NCI-H1092 (cell line): Measurements from ENCODE around the gene R3HDM4.

Experiments
- DNase-seq: peaks from one replicate; lab custom pipeline; 2025; lab: John Stamatoyannopoulos, UW

Gene R3HDM4

DNA sequence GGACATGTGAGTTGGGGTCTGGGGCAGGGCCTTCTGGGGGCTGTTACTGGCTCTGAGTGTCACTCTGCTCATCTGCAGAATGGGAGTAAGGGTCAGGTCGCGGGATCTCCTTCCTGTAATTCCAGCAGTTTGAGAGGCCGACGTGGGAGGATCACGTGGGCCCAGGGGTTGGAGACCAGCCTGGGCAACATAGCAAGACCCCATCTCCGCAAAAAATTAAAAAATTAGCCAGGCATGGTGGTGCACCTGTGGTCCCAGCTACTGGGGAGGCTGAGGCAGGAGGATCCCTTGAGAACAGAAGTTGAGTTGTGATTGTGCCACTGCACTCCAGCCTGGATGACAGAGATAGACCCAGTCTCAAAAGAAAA, 16.9 kb upstream of the R3HDM4 start:
- no peak for DNase-seq

DNA sequence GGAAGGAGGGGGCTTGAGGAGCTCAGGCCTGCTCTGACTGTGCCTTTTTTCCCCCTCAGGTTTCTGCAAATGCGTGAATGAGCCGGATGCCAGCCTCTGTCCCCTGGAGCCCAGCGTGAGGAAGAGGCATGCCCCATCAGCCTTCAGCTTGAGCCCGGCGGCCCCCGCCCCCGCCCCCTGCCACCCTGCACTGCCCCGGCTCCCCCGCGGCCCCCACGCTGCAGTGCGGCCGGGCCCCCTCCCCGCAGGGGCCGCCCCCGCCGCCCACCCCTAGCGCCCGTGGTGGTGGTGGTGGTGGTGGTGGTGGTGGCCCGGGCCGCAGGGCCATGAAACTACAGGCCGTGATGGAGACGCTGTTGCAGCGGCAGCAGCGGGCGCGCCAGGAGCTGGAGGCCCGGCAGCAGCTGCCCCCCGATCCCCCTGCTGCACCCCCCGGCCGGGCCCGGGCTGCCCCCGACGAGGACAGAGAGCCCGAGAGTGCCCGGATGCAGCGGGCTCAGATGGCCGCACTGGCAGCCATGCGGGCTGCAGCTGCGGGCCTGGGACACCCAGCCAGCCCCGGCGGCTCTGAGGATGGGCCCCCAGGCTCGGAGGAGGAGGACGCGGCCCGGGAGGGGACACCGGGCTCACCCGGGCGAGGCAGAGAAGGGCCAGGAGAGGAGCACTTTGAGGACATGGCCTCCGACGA, 16.3 kb upstream of the R3HDM4 start:
- no peak for DNase-seq

DNA sequence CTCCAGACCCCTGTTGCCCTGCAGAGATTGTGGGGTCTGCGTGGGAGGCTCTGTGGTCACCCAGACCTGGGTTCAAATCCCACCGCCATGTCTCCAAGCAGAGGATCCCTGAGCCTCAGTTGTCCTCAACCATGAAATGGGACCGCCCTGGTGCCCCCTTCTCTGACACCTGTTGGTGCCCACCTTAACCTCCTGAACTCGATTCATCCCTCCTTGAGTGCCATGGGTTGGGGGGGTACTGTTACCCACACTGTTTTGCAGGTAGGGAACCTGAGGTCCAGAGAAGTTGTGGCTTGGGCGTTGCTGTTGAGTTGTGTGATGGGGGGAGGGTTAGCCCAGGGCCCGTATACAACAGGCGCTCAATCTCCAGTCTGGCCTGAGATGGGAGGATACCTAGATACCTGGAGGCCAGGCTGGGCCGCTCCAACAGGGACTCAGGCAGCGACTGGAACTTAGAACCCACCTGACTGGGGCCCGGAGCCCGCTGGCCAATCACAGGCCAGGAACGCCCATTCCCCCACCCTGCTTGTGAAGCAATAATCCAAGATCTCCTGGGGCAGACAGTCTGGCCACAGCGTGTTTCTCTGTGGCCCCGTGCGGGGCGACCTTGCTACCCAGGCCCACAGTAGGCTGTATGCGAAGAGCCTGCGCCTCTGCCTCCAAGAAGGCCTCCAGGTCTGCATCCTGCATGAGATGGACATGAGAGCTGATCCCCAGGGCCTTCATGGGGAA, 15.6 kb upstream of the R3HDM4 start:
- no peak for DNase-seq

GRCh38 chr19:927780-928401, 14.9 kb upstream of the R3HDM4 start:
- DNase-seq: no peak

GRCh38 chr19:927351-927779, 14.3 kb upstream of the R3HDM4 start:
- no peak for DNase-seq

- DNase-seq: no peak
These were observed 13.8 kb upstream of the R3HDM4 start for GRCh38 chr19:926589-927350.

DNA sequence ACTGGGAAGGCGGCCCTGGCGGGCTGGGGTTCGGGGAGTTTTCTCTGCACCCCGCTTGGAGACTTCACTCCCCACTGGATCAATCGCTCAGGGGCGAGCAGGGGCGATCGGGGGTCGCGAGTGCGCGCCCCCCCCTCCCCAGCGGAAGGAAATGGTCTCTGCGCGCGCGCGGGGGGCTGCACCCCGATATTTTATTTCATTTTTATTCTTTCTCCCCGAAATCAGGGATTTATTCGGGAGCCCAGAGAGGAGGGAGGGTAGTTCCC, 13.2 kb upstream of the R3HDM4 start:
- no peak for DNase-seq

GRCh38 chr19:925526-926322, 12.7 kb upstream of the R3HDM4 start, which contains the start of gene ARID3A:
ARID3A (plus strand) TSS chr19:926035; CDS start chr19:929529, 3,494 bp downstream.
- DNase-seq: peak; percentile 77

DNA sequence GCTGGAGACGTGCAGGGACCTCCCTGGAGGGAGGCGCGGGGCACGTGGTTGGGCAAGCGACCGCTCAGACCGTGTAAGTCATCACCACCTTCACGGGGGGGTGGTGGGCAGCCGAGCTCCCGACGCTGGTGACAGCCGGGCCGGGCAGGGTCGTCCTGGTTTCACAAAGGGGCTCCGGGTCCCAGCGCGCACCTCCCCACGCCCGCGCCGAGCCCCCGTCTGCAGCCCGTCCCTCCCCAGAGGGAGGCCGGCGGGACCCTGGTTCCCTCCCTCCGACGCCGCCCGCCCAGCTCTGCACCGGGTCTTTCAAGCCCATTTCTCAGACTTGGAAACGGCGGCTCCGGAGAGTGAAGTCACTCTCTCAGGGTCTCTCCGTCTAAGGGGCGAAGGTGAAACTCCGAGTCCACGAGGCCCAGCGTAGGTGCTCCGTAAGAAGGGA, 12.1 kb upstream of the R3HDM4 start:
- no peak for DNase-seq

- DNase-seq: no peak
These were observed 11.6 kb upstream of the R3HDM4 start for GRCh38 chr19:924553-925086.

GRCh38 chr19:920051-920864, 7.2 kb upstream of the R3HDM4 start:
- no peak for DNase-seq

DNA sequence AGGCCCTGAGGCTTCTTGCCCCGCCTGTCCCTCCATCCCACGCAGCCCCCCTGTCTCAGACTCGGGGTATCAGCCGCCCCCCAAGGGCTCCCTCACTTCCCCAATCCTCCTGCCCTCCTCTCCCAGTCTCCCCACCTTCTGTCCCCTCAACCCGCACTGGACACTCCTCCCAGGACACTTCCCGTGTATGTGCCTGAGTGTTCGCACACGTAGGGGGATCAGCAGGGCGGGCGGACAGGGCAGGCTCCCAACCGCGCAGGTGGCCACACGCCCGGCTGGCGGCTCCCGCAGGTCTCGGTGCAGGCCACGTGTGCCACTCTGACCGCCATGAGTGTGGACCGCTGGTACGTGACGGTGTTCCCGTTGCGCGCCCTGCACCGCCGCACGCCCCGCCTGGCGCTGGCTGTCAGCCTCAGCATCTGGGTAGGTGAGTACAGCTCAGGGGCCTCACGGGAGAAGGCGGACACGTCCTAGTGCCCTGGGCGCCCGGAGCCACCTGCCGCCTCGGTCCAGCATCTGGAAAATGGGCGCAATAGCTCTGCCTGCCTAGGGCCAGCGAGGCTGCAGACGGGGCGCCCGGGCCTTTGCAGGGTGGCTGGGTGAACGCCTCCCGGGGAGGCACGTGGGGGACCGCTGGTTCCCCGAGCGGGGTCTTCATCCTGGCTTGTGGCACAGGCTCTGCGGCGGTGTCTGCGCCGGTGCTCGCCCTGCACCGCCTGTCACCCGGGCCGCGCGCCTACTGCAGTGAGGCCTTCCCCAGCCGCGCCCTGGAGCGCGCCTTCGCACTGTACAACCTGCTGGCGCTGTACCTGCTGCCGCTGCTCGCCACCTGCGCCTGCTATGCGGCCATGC, 6.4 kb upstream of the R3HDM4 start:
- no peak for DNase-seq

DNA sequence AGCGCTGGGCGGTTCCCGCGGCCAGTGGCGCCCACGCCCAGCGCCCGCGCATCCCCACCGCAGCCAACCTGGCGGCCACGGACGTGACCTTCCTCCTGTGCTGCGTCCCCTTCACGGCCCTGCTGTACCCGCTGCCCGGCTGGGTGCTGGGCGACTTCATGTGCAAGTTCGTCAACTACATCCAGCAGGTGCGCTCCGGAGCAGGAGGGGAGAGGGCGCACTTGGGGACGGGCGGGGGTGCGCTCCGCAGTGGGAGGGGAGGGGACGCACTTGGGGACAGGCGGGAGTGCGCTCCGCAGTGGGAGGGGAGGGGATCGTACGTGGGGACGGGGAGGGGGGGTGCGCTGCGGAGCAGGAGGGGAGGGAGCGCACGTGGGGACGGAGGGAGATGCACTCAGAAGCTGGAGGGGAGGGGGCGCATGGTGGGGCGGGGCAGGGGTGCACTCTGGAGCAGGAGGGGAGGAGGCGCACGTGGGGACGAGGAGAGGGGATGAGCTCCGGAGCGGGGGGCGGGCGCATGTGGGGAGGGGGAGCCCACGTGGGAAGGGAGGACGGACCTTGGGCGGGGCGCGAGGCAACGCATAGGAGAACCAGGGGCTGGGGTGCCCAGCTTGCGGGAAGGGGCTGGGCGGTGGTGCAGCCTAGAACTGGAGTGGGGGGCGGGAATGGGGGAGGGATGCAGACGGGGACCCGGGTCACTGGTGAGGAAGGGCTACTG, 5.6 kb upstream of the R3HDM4 start:
- no peak for DNase-seq

DNA sequence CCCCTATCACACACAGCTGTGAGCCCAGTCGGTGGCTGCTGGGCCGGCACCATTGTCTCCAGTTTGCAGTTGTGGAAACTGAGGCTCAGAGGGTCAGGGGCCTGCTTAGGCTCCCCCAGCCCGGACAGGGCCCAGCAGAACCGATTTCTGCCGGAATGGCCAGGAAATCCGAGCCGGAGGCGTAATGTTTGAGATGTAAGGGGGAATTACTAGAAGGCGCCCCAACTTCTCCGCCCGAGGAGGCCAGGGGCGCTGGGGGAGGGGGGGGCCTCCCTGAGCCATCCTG, 5.1 kb upstream of the R3HDM4 start:
- DNase-seq: no peak

- DNase-seq: no peak
These were observed 4.5 kb upstream of the R3HDM4 start, which contains the start of gene KISS1R for GRCh38 chr19:917323-918151. KISS1R (plus strand) TSS chr19:917333; CDS start chr19:917503, 170 bp downstream.

DNA sequence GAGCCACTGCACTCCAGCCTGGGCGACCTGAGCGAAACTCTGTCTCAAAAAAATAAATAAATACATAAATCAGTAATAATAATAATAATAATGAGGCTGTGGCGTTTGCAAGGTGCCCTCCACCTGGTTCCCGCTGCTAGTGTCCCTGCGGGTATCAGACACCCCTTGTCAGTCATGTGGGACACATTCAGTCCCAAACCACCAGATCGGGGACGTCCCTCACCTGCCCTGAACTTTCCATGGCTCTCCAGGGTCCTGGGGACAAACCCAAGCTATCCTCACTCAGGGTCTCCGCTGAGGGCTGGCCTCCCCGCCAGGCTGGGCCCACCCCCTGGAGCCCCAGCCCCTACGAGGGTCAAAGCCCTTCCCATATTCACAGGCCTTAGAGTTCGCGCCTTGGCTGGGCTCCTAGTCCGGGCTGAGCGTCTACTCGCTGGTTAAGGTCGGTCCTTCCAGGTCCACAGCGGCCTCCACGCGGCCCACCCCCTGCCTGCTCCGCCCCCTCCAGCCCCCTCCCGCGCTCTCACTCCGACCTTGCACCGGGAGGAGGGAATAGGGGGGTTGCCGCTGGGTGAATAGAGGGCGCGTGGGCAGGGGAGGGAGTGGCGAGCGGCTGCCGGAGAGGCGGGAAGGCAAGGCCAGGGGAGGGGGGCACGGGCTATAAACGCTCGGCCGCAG, 3.8 kb upstream of the R3HDM4 start:
- DNase-seq: no peak

- no peak for DNase-seq
These were observed 589 bp downstream of the R3HDM4 start for GRCh38 chr19:912181-913079.
